OCI-LY1 (cell line): ENCODE results near the gene TPCN1.
A peak's percentile ranks its signal among the peaks of the same experiment; 100 is the strongest.

Experiments used
- H2AFZ ChIP-seq: fragments of 200-600 bp; sonication (generic), shearing (Covaris generic); 2 replicates; pipeline ENCODE4 v1.6.0; 2014; ENCODE audit warnings: antibody characterized with exemption, mild to moderate bottlenecking, low read length
- H3F3A ChIP-seq: fragments of 200-600 bp; sonication (generic), shearing (Covaris generic); 2 replicates; pipeline ENCODE4 v1.6.0; 2014; ENCODE audit warnings: mild to moderate bottlenecking, antibody characterized with exemption, low read length, moderate library complexity; ENCODE audit not compliant: insufficient read depth
- H3K27ac ChIP-seq: fragments of 200-600 bp; sonication (generic); 2 replicates; pipeline ENCODE4 v1.5.1; 2014; ENCODE audit warnings: low read length, mixed run types, mild to moderate bottlenecking, low read depth; ENCODE audit not compliant: poor library complexity, severe bottlenecking
- H3K27me3 ChIP-seq: fragments of 200-600 bp; sonication (generic); 2 replicates; pipeline ENCODE4 v1.6.0; 2014; ENCODE audit warnings: antibody characterized with exemption, mild to moderate bottlenecking, low read length, moderate library complexity; ENCODE audit not compliant: insufficient read depth
- H3K36me3 ChIP-seq: fragments of 200-600 bp; sonication (generic); 2 replicates; pipeline ENCODE4 v1.6.1; 2014; ENCODE audit warnings: mild to moderate bottlenecking, antibody characterized with exemption, low read length, moderate library complexity, mixed read lengths; ENCODE audit not compliant: insufficient read depth
- H3K4me1 ChIP-seq: fragments of 200-600 bp; sonication (generic); 2 replicates; pipeline ENCODE4 v1.5.1; 2014; ENCODE audit warnings: mild to moderate bottlenecking, low read length, moderate library complexity; ENCODE audit not compliant: insufficient read depth, severe bottlenecking
- H3K4me2 ChIP-seq: fragments of 200-600 bp; sonication (generic), shearing (Covaris generic); 2 replicates; pipeline ENCODE4 v1.6.1; 2014; ENCODE audit warnings: low read length
- H3K4me3 ChIP-seq: fragments of 200-600 bp; sonication (generic); 2 replicates; pipeline ENCODE4 v1.5.1; 2014; ENCODE audit warnings: low read length, low read depth, mild to moderate bottlenecking, mixed read lengths; ENCODE audit not compliant: poor library complexity, severe bottlenecking
- H3K79me2 ChIP-seq: fragments of 200-600 bp; shearing (Covaris generic); 2 replicates; pipeline ENCODE4 v1.6.1; 2016; ENCODE audit warnings: mixed run types, low read length, mixed read lengths; ENCODE audit not compliant: insufficient read depth
- H3K9ac ChIP-seq: fragments of 200-600 bp; sonication (generic), shearing (Covaris generic); 2 replicates; pipeline ENCODE4 v1.6.1; 2014; ENCODE audit warnings: mild to moderate bottlenecking, low read length, mixed read lengths
- H3K9me2 ChIP-seq: fragments of 200-600 bp; sonication (generic), shearing (Covaris generic); 2 replicates; pipeline ENCODE4 v1.6.1; 2014; ENCODE audit warnings: low read depth, mild to moderate bottlenecking, low read length, mixed read lengths
- H3K9me3 ChIP-seq: fragments of 200-600 bp; shearing (Covaris generic); 2 replicates; pipeline ENCODE4 v1.6.1; 2014; ENCODE audit warnings: low read length, mixed read lengths
- H4K20me1 ChIP-seq: fragments of 200-600 bp; sonication (generic), shearing (Covaris generic); 2 replicates; pipeline ENCODE4 v1.6.0; 2016; ENCODE audit warnings: mild to moderate bottlenecking, low read length; ENCODE audit not compliant: insufficient read depth
- CTCF ChIP-seq: fragments of 200-600 bp; sonication (generic), shearing (Covaris generic); IDR thresholded peaks from 2 replicates; pipeline ENCODE4 v1.5.1; 2017; ENCODE audit warnings: mild to moderate bottlenecking, antibody characterized with exemption, low read length, moderate library complexity, mixed read lengths
- EZH2 ChIP-seq: fragments of 200-600 bp; sonication (generic), shearing (Covaris generic); IDR thresholded peaks from 2 replicates; pipeline ENCODE4 v1.8.0; 2017; ENCODE audit warnings: borderline replicate concordance, mixed run types, mild to moderate bottlenecking, antibody characterized with exemption, low read length, moderate library complexity, mixed read lengths

Gene TPCN1

GRCh38 chr12:113195598-113195997, 25.7 kb upstream of the TPCN1 start:
- H3K9ac ChIP-seq, result no peak overlapping the region
- H2AFZ ChIP-seq, result no peak overlapping the region
- H3K4me3 ChIP-seq, result no peak overlapping the region
- H3K79me2 ChIP-seq, result no peaks in the 10 kb centered on the region
- peaks cover 35% of the 10 kb centered on the region for H3K36me3 ChIP-seq
- H3K27ac ChIP-seq, result peak overlapping the region; percentile 94
- no peaks in the 10 kb centered on the region for H3K27me3 ChIP-seq
- no peaks in the 10 kb centered on the region for H3K9me3 ChIP-seq
- H3K9me2 ChIP-seq, result no peaks in the 10 kb centered on the region
- peaks cover 54% of the 10 kb centered on the region for H3K4me1 ChIP-seq
- H3K4me2 ChIP-seq, result no peak overlapping the region
- no peaks in the 10 kb centered on the region for H4K20me1 ChIP-seq
- TF ChIP-seq EZH2 (no peak), CTCF (no peak)
- H3F3A ChIP-seq, result 0 out of 2 replicates have a peak, but pooled peaks cover 10% of the 10 kb centered on the region

- H4K20me1 ChIP-seq, result no peaks in the 10 kb centered on the region
- no peak overlapping the region for H2AFZ ChIP-seq
- H3K9me2 ChIP-seq, result no peaks in the 10 kb centered on the region
- H3K79me2 ChIP-seq, result no peaks in the 10 kb centered on the region
- peaks cover 62% of the 10 kb centered on the region for H3K4me1 ChIP-seq
- H3K4me2 ChIP-seq, result no peak overlapping the region
- no peaks in the 10 kb centered on the region for H3K9me3 ChIP-seq
- H3K4me3 ChIP-seq, result no peak overlapping the region
- no peaks in the 10 kb centered on the region for H3K27me3 ChIP-seq
- H3K9ac ChIP-seq, result peak overlapping the region; percentile 39; the same call in 1 of the 2 replicates
- TF ChIP-seq CTCF, result no peak
- TF ChIP-seq EZH2, result no peak
- H3K36me3 ChIP-seq, result peaks cover 25% of the 10 kb centered on the region
- H3K27ac ChIP-seq, result peak overlapping the region; percentile 94
- 0 out of 2 replicates have a peak, but pooled peaks cover 10% of the 10 kb centered on the region for H3F3A ChIP-seq
Observed at GRCh38 chr12:113196582-113196981, 24.7 kb upstream of the TPCN1 start.

- H3K4me2 ChIP-seq, result no peak overlapping the region
- TF ChIP-seq EZH2, result no peak
- TF ChIP-seq CTCF, result peak; percentile 75
- peak overlapping the region; percentile 39; the same call in 1 of the 2 replicates for H3K9ac ChIP-seq
- no peaks in the 10 kb centered on the region for H3K79me2 ChIP-seq
- no peak overlapping the region for H2AFZ ChIP-seq
- no peaks in the 10 kb centered on the region for H3K9me2 ChIP-seq
- 0 out of 2 replicates have a peak, but pooled peaks cover 10% of the 10 kb centered on the region for H3F3A ChIP-seq
- no peaks in the 10 kb centered on the region for H4K20me1 ChIP-seq
- H3K36me3 ChIP-seq, result peaks cover 21% of the 10 kb centered on the region
- H3K27me3 ChIP-seq, result no peaks in the 10 kb centered on the region
- no peak overlapping the region for H3K4me3 ChIP-seq
- peak overlapping the region; percentile 94 for H3K27ac ChIP-seq
- H3K9me3 ChIP-seq, result no peaks in the 10 kb centered on the region
- H3K4me1 ChIP-seq, result peaks cover 64% of the 10 kb centered on the region
Observed at GRCh38 chr12:113196990-113197389, 24.3 kb upstream of the TPCN1 start.
